22Rv1 (cell line): ENCODE data around the gene PLA2G2D.

Experiments
- CTCF ChIP-seq: fragments of 450-650 bp; IDR thresholded peaks from 2 replicates; pipeline ENCODE4 v1.5.1; 2017; ENCODE audit warnings: mild to moderate bottlenecking
- ZFX ChIP-seq: fragments of 450-650 bp; IDR thresholded peaks from 2 replicates; pipeline ENCODE4 v1.6.1; 2017; ENCODE audit warnings: antibody characterized with exemption, borderline replicate concordance

- TF ChIP-seq CTCF (no peak), ZFX (no peak)
Observed at GRCh38 chr1:20126806-20127440, 7.6 kb upstream of the PLA2G2D start.
